ENCODE measurements around the gene TMEM221.
A peak's percentile ranks its signal among the peaks of the same experiment; 100 is the strongest.

TMEM221 gene

DNA sequence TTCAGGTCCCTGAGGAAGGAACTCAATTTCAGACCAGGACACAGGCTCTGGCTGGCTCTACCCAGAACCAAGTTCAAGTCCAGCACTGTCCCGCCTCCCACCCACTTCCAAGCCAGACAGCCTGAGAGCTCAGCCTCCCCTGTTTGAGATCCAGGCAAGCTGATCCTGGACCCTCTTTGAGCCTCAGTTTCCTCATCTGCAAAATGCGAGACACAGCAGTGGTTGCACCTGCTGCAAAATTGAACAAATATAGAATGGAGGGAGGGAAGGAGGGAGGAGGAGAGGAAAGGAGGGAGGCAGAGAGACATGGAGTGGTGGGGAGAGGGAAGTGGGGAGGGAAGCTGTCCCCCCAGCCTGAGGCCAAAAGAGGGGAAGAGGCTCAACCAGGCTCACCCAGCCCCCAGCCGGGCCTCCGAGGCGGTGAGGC, 751 bp downstream of the TMEM221 start (continued):
- TF ChIP-seq ZNF335 (tag by site-specific recombination; conservative IDR thresholded peaks at IDR 0.05) (peak; percentile 40), SETDB1 (IDR thresholded peaks at IDR 0.05; ENCODE audit: insufficient read length, low read length) (no peak)
- TF ChIP-seq, protein P1, sequence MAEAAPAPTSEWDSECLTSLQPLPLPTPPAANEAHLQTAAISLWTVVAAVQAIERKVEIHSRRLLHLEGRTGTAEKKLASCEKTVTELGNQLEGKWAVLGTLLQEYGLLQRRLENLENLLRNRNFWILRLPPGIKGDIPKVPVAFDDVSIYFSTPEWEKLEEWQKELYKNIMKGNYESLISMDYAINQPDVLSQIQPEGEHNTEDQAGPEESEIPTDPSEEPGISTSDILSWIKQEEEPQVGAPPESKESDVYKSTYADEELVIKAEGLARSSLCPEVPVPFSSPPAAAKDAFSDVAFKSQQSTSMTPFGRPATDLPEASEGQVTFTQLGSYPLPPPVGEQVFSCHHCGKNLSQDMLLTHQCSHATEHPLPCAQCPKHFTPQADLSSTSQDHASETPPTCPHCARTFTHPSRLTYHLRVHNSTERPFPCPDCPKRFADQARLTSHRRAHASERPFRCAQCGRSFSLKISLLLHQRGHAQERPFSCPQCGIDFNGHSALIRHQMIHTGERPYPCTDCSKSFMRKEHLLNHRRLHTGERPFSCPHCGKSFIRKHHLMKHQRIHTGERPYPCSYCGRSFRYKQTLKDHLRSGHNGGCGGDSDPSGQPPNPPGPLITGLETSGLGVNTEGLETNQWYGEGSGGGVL (tag by site-specific recombination; IDR thresholded peaks at IDR 0.05) = peak; percentile 98

DNA sequence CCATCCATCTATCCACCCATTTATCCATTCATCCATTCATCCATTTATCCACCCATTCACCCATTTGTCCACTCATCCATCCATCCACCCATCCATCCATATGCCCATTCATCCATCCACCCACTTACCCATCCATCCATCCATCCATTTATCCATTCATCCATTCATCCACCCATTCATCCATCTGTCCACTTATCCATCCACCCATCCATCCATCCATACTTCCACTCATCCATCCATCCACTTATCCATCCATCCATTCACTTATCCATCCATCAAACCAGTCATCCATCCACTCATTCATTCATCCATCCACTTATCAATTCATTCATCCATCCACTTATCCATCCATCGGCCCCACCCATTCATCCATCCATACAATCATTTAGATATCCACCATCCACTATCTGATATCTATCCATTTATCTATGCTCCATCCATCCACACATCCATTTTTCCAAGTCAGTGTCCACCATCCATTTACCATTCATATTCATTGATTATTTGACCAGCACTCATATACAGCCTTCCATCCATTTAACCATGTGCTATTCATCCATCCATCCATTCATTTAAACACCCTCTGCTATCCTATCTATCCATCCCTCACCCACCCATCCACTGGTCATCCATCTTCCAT, 2.8 kb downstream of the TMEM221 start:
- CTCF ChIA-PET = interaction anchor here (0.6 to 1.0 kb wide), 5 partner anchors 19 to 406 kb away, joined by 3 to 5 read pairs (median 3); no protein-coding TSS in a partner anchor

DNA sequence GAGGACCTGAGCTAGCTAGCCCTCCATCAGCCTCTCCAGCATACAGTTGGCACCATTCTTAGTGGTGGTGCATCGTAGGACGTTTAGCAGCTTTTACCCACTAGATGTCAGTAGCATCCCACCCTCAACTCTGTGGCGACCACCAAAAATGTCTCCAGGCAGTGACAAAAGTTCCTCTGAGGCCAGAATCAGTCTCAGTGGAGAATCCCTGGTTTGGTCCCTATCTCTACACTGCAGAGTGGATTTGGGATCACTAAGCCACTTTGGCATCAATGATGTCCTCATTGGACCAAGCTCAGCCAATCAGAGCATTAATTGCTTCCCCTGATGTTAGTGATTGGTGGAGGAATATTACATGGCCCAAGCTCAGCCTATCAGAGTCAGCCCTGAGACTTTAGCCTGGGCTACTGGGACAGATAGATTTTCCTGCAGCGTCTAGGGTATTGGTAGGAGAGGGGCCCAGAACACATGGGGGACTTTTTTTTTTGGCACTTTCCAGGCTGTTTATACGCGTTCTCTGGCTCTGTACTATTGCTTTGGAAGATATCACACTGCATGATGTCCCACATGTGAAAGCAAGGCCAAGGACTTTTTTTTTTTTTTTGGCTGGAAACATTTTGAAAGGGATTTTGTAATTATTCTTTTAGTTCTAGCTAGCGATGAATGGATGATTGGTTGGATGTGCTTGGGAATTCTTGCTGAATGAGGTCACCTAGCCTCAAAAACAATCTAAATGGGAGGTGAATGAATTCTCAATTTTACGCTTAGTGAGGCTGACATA, 7.0 kb downstream of the TMEM221 start:
- H3K4me3 ChIP-seq (ENCODE audit: low read depth, low read length) = no peak overlapping the region
- H3K9me3 ChIP-seq (ENCODE audit: control insufficient read depth, insufficient read depth, low read depth, low read length) = no peaks in the 10 kb centered on the region
- H3K4me1 ChIP-seq (ENCODE audit: control insufficient read depth, insufficient read depth, low read length) = no peaks in the 10 kb centered on the region
- H3K36me3 ChIP-seq (ENCODE audit: control insufficient read depth in 2 of 2, insufficient read depth in 1 of 2, low read length in 2 of 2) = peaks cover 0 to under 1% of the 10 kb centered on the region in 2 experiments; a peak in 2 of 3 replicates
- ChIA-PET CTCF (interaction anchor here (0.5 to 4.1 kb wide), 45 partner anchors 8 to 939 kb away, joined by 3 to 53 read pairs (median 5); partner anchors contain the start of genes BST2, MVB12A, PGLS and RPL18A), POLR2A (interaction anchor here (0.6 to 1.4 kb wide), 6 partner anchors 8 to 418 kb away, joined by 3 to 9 read pairs (median 4); partner anchors contain the start of genes NXNL1 and RPL18A)
- no peak overlapping the region for H3K27ac ChIP-seq (ENCODE audit: extremely low read depth, low read depth, low read length)
- TF ChIP-seq ZNF473 (tag by site-specific recombination; IDR thresholded peaks at IDR 0.05) (no peak), ZNF184 (tag by site-specific recombination; IDR thresholded peaks at IDR 0.05) (no peak), TCF7L2 (IDR thresholded peaks at IDR 0.05; ENCODE audit: borderline replicate concordance, low read depth, low read length) (no peak), HOXA7 (CRISPR knock-in tag; IDR thresholded peaks at IDR 0.05; ENCODE audit: borderline replicate concordance) (no peak), MYNN (tag by site-specific recombination; IDR thresholded peaks at IDR 0.05; ENCODE audit: borderline replicate concordance) (no peak), WT1 (tag by site-specific recombination; IDR thresholded peaks at IDR 0.05) (no peak), ZNF521 (tag by site-specific recombination; IDR thresholded peaks at IDR 0.05) (no peak), ZSCAN16 (tag by site-specific recombination; IDR thresholded peaks at IDR 0.05) (no peak), ZNF624 (tag by site-specific recombination; IDR thresholded peaks at IDR 0.05) (no peak), ZNF394 (tag by site-specific recombination; IDR thresholded peaks at IDR 0.05; ENCODE audit: borderline replicate concordance) (no peak), SETDB1 (IDR thresholded peaks at IDR 0.05; ENCODE audit: insufficient read length, low read length) (no peak), ZNF830 (tag by site-specific recombination; IDR thresholded peaks at IDR 0.05; ENCODE audit: low read depth) (no peak)
- TF ChIP-seq, protein P2, sequence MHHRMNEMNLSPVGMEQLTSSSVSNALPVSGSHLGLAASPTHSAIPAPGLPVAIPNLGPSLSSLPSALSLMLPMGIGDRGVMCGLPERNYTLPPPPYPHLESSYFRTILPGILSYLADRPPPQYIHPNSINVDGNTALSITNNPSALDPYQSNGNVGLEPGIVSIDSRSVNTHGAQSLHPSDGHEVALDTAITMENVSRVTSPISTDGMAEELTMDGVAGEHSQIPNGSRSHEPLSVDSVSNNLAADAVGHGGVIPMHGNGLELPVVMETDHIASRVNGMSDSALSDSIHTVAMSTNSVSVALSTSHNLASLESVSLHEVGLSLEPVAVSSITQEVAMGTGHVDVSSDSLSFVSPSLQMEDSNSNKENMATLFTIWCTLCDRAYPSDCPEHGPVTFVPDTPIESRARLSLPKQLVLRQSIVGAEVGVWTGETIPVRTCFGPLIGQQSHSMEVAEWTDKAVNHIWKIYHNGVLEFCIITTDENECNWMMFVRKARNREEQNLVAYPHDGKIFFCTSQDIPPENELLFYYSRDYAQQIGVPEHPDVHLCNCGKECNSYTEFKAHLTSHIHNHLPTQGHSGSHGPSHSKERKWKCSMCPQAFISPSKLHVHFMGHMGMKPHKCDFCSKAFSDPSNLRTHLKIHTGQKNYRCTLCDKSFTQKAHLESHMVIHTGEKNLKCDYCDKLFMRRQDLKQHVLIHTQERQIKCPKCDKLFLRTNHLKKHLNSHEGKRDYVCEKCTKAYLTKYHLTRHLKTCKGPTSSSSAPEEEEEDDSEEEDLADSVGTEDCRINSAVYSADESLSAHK (tag by site-specific recombination; IDR thresholded peaks at IDR 0.05) = no peak
- TF ChIP-seq, protein P3, sequence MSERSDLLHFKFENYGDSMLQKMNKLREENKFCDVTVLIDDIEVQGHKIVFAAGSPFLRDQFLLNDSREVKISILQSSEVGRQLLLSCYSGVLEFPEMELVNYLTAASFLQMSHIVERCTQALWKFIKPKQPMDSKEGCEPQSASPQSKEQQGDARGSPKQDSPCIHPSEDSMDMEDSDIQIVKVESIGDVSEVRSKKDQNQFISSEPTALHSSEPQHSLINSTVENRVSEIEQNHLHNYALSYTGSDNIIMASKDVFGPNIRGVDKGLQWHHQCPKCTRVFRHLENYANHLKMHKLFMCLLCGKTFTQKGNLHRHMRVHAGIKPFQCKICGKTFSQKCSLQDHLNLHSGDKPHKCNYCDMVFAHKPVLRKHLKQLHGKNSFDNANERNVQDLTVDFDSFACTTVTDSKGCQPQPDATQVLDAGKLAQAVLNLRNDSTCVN (tag by site-specific recombination; optimal IDR thresholded peaks at IDR 0.05) = no peak
- TF ChIP-seq, protein P4, sequence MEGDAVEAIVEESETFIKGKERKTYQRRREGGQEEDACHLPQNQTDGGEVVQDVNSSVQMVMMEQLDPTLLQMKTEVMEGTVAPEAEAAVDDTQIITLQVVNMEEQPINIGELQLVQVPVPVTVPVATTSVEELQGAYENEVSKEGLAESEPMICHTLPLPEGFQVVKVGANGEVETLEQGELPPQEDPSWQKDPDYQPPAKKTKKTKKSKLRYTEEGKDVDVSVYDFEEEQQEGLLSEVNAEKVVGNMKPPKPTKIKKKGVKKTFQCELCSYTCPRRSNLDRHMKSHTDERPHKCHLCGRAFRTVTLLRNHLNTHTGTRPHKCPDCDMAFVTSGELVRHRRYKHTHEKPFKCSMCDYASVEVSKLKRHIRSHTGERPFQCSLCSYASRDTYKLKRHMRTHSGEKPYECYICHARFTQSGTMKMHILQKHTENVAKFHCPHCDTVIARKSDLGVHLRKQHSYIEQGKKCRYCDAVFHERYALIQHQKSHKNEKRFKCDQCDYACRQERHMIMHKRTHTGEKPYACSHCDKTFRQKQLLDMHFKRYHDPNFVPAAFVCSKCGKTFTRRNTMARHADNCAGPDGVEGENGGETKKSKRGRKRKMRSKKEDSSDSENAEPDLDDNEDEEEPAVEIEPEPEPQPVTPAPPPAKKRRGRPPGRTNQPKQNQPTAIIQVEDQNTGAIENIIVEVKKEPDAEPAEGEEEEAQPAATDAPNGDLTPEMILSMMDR (tag by site-specific recombination; IDR thresholded peaks at IDR 0.05) = peak; percentile 83

More for the DNA sequence above, 2.8 kb downstream of the TMEM221 start:
- Histone ChIP-seq H3K9me3 (ENCODE audit: control insufficient read depth, insufficient read depth, low read depth, low read length) (no peaks in the 10 kb centered on the region), H3K27ac (ENCODE audit: extremely low read depth, low read depth, low read length) (no peak overlapping the region), H3K4me3 (ENCODE audit: low read depth, low read length) (no peak overlapping the region), H3K4me1 (ENCODE audit: control insufficient read depth, insufficient read depth, low read length) (no peaks in the 10 kb centered on the region), H3K36me3 (ENCODE audit: control insufficient read depth in 2 of 2, insufficient read depth in 1 of 2, low read length in 2 of 2) (no peaks in the 10 kb centered on the region; a peak in 1 of 3 replicates)
- POLR2A ChIA-PET = no interaction called here
- TF ChIP-seq ZNF366 (tag by site-specific recombination; conservative IDR thresholded peaks at IDR 0.05) = peak; percentile 100
- TF ChIP-seq ZNF391 (tag by site-specific recombination; IDR thresholded peaks at IDR 0.05; ENCODE audit: borderline replicate concordance, low read depth) = 0 out of 2 replicates have a peak, but pooled peaks have one; percentile 26
- no peak for TF ChIP-seq ZNF626 (tag by site-specific recombination; IDR thresholded peaks at IDR 0.05)
- TF ChIP-seq, protein P5, sequence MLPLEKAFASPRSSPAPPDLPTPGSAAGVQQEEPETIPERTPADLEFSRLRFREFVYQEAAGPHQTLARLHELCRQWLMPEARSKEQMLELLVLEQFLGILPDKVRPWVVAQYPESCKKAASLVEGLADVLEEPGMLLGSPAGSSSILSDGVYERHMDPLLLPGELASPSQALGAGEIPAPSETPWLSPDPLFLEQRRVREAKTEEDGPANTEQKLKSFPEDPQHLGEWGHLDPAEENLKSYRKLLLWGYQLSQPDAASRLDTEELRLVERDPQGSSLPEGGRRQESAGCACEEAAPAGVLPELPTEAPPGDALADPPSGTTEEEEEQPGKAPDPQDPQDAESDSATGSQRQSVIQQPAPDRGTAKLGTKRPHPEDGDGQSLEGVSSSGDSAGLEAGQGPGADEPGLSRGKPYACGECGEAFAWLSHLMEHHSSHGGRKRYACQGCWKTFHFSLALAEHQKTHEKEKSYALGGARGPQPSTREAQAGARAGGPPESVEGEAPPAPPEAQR (tag by site-specific recombination; IDR thresholded peaks at IDR 0.05) = 0 out of 2 replicates have a peak, but pooled peaks have one; percentile 30
- TF ChIP-seq ZBTB17 (tag by site-specific recombination; IDR thresholded peaks at IDR 0.05) = peak; percentile 100
- no peak for TF ChIP-seq HOXA7 (CRISPR knock-in tag; IDR thresholded peaks at IDR 0.05; ENCODE audit: borderline replicate concordance)
- no peak for TF ChIP-seq ZNF621 (tag by site-specific recombination; IDR thresholded peaks at IDR 0.05)
- no peak for TF ChIP-seq ZNF19 (tag by site-specific recombination; IDR thresholded peaks at IDR 0.05; ENCODE audit: low read depth)
- no peak for TF ChIP-seq ZSCAN16 (tag by site-specific recombination; IDR thresholded peaks at IDR 0.05)
- no peak; the same call in 1 of the 2 replicates for TF ChIP-seq ZNF155 (tag by site-specific recombination; IDR thresholded peaks at IDR 0.05)

Data from HEK293 (cell line).